H1 (cell line): ENCODE measurements around the gene MANEAL. TPM values are rescaled to one million over a fixed set of nuclear protein-coding genes. Genes with fewer than 3 reads are reported as not detected.

Experiments
- polyA plus RNA-seq, 7 experiments: library from polyadenylated mRNA; depleted of rRNA in 3 of 7; stranded (reverse) in 5 of 7; unstranded in 2 of 7; fragments of >200 nt in 5 of 7; fragments of 200-250 nt in 2 of 7; gene quantifications; 1 replicate in 5 of 7; 2 replicates in 1 of 7; 4 replicates in 1 of 7; pipeline versions ENCODE4 v1.2.1 to v1.2.3, GENCODE V29; 2011 to 2013; ENCODE audit warnings: missing spikeins in 2 of 7, mixed read lengths in 2 of 7
- total RNA-seq: library from RNA; stranded (reverse); fragmentation: NEBNext Ultra II Directional; extraction: Animal tissue kit (Norgen Biotek cat#: 25700); gene quantifications from 2 replicates; pipeline ENCODE4 v1.2.1, GENCODE V29; 2021

MANEAL gene
- total and polyA plus RNA-seq, 2 of the 8 experiments (the other 6 are each of a cell fraction or from before 2014, with no cell fraction given), result 4.8 to 7.2 TPM

Other genes starting within 250 kb of the MANEAL start
- 14.8 and 15.7 TPM in 2 replicates for gene SNIP1, start 239.6 kb upstream of the MANEAL start, total RNA-seq
- 3.7 and 6.3 TPM in 2 replicates for gene SNIP1, start 239.6 kb upstream of the MANEAL start, polyA plus RNA-seq (2011; rRNA removed)
- 9.5 and 11.3 TPM in 2 replicates for gene DNALI1, start 236.9 kb upstream of the MANEAL start, total RNA-seq
- gene DNALI1, start 236.9 kb upstream of the MANEAL start, polyA plus RNA-seq (2011; rRNA removed), result 8.9 and 10.9 TPM in 2 replicates
- 88.3 and 95.6 TPM in 2 replicates for gene GNL2, start 197.9 kb upstream of the MANEAL start, total RNA-seq
- gene GNL2, start 197.9 kb upstream of the MANEAL start, polyA plus RNA-seq (2011; rRNA removed), result 14.0 and 22.2 TPM in 2 replicates
- 0.21 TPM in 1 of 2 replicates, not detected in the other for gene RSPO1, start 159.0 kb upstream of the MANEAL start, total RNA-seq
- 0.28 and 0.39 TPM in 2 replicates for gene RSPO1, start 159.0 kb upstream of the MANEAL start, polyA plus RNA-seq (2011; rRNA removed)
- gene CDCA8, start 101.3 kb upstream of the MANEAL start, total RNA-seq, result 41.6 and 43.9 TPM in 2 replicates
- gene CDCA8, start 101.3 kb upstream of the MANEAL start, polyA plus RNA-seq (2011; rRNA removed), result 37.8 and 46.2 TPM in 2 replicates
- gene EPHA10, start 28.7 kb upstream of the MANEAL start, total RNA-seq, result 1.0 and 1.5 TPM in 2 replicates
- 0.54 and 1.2 TPM in 2 replicates for gene EPHA10, start 28.7 kb upstream of the MANEAL start, polyA plus RNA-seq (2011; rRNA removed)
- gene C1orf122, start 13.9 kb downstream of the MANEAL start, total RNA-seq, result 36.9 and 42.4 TPM in 2 replicates
- gene C1orf122, start 13.9 kb downstream of the MANEAL start, polyA plus RNA-seq (2011; rRNA removed), result 32.1 and 45.4 TPM in 2 replicates
- gene YRDC, start 14.4 kb downstream of the MANEAL start, total RNA-seq, result 21.6 and 23.1 TPM in 2 replicates
- gene YRDC, start 14.4 kb downstream of the MANEAL start, polyA plus RNA-seq (2011; rRNA removed), result 20.6 and 21.1 TPM in 2 replicates
- gene MTF1, start 65.7 kb downstream of the MANEAL start, total RNA-seq, result 12.6 and 15.5 TPM in 2 replicates
- gene MTF1, start 65.7 kb downstream of the MANEAL start, polyA plus RNA-seq (2011; rRNA removed), result 3.2 and 4.0 TPM in 2 replicates
- 23.7 and 25.1 TPM in 2 replicates for gene INPP5B, start 153.2 kb downstream of the MANEAL start, total RNA-seq
- gene INPP5B, start 153.2 kb downstream of the MANEAL start, polyA plus RNA-seq (2011; rRNA removed), result 13.5 and 14.0 TPM in 2 replicates
- gene SF3A3, start 196.2 kb downstream of the MANEAL start, total RNA-seq, result 137 and 145 TPM in 2 replicates
- gene SF3A3, start 196.2 kb downstream of the MANEAL start, polyA plus RNA-seq (2011; rRNA removed), result 25.0 and 40.5 TPM in 2 replicates
- 35.6 and 35.8 TPM in 2 replicates for gene FHL3, start 211.7 kb downstream of the MANEAL start, total RNA-seq
- gene FHL3, start 211.7 kb downstream of the MANEAL start, polyA plus RNA-seq (2011; rRNA removed), result 14.3 and 22.8 TPM in 2 replicates
- 56.4 and 60.5 TPM in 2 replicates for gene UTP11, start 218.9 kb downstream of the MANEAL start, total RNA-seq
- 18.2 and 19.5 TPM in 2 replicates for gene UTP11, start 218.9 kb downstream of the MANEAL start, polyA plus RNA-seq (2011; rRNA removed)